ENCODE results near the gene CACNA2D4. TPM values are rescaled to one million over a fixed set of nuclear protein-coding genes. Genes with fewer than 3 reads are reported as not detected.

Gene CACNA2D4
- total RNA-seq, 1 donor from 2014 or later, result 5.9 TPM

- ATAC-seq, result no peak
- peak; percentile 51 for DNase-seq (ENCODE audit: low spot score)
These were observed 10.5 kb downstream of the CACNA2D4 start for GRCh38 chr12:1907652-1908611.

GRCh38 chr12:1906579-1906978, 11.9 kb downstream of the CACNA2D4 start:
- ATAC-seq, result no peak
- no peak for DNase-seq (ENCODE audit: low spot score)
- intact Hi-C loops (cut with DNase I), result no loop called here

More at GRCh38 chr12:1907652-1908611, 10.5 kb downstream of the CACNA2D4 start:
- intact Hi-C loops (cut with DNase I), result no loop called here

GRCh38 chr12:1904875-1905274, 13.6 kb downstream of the CACNA2D4 start:
- ATAC-seq, result no peak
- DNase-seq (ENCODE audit: low spot score), result no peak
- intact Hi-C loops (cut with DNase I), result loop anchor here (2.0 kb wide), 1 partner anchor 30 kb away; no protein-coding TSS in a partner anchor

DNA sequence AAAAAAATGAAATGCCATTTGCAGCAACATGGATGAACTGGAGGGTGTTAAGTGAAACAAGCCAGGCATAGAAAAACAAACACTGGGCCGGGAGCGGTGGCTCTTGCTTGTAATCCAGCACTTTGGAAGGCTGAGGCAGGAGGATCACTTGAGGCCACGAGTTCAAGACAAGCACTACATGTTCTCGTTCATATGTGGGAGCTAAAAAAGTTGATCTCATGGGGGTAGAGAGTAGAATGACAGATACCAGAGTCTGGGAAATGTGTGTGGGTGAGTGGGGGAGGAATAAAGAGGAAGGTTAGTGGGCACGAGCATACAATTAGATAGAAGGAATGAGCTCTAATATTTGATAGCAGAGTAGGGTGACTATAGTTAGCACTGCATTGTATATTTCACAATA, 21.5 kb downstream of the CACNA2D4 start:
- DNase-seq (ENCODE audit: low spot score) (no peak), ATAC-seq (no peak)
- intact Hi-C loops (cut with DNase I), result no loop called here

- DNase-seq (ENCODE audit: low spot score), result no peak
- no peak for ATAC-seq
- intact Hi-C loops (cut with DNase I), result no loop called here
These were observed 27.6 kb downstream of the CACNA2D4 start for GRCh38 chr12:1890810-1891209.

GRCh38 chr12:1890119-1890703, 28.2 kb downstream of the CACNA2D4 start:
- intact Hi-C loops (cut with DNase I), result no loop called here
- no peak for ATAC-seq
- no peak for DNase-seq (ENCODE audit: low spot score)

DNA sequence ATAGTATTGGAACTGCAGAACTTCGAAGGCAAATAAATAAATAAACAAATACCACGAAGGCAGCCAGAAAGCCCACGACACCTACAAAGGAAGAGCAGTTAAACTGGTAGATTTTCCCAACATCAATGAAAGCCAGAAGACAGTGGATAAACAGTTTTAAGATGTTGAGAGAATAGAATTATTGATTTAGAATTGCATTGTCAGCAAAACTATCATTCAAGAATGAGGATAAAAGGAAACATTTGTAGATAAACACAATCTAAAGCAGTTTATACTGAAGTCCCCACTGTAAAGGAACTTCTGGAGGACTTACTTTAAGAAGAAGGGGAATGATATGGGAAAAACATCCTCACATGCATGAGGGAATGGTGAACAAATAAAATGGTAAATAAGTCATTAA, 29.5 kb downstream of the CACNA2D4 start:
- ATAC-seq, result no peak
- intact Hi-C loops (cut with DNase I), result no loop called here
- DNase-seq (ENCODE audit: low spot score), result no peak

DNA sequence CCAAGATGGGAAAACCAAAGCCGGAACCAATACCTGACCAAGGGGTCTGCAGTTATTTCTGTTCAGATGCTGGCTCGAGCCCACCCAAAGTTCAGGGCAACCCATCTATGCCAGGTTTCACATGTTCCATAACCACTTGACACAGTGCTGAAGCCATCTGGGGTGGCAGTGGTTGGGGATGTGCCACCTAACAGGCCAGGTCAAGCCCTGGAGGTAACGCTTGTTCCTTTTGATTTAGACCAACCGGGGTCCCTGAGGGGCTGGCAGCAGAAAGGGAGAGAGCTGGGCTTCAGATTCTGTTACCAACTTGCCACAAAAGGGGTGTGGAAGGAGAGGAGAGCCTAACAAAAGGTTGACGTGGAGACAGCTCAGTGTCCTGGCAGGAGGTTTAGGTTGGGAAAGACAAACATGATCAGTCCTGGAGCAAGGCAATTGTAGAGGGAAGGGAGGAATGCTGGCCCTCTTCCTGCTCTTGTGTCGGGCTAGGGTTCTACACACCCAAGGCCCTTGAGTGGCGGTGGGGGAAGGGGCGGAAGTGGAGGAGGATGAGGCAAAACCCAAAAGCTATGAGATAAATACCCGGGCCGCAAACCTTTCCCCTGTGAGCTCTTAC, 31.9 kb downstream of the CACNA2D4 start:
- no peak for DNase-seq (ENCODE audit: low spot score)
- intact Hi-C loops (cut with DNase I), result no loop called here
- no peak for ATAC-seq

GRCh38 chr12:1885599-1886245, 32.7 kb downstream of the CACNA2D4 start:
- DNase-seq (ENCODE audit: low spot score) (no peak), ATAC-seq (no peak)
- intact Hi-C loops (cut with DNase I), result no loop called here

DNA sequence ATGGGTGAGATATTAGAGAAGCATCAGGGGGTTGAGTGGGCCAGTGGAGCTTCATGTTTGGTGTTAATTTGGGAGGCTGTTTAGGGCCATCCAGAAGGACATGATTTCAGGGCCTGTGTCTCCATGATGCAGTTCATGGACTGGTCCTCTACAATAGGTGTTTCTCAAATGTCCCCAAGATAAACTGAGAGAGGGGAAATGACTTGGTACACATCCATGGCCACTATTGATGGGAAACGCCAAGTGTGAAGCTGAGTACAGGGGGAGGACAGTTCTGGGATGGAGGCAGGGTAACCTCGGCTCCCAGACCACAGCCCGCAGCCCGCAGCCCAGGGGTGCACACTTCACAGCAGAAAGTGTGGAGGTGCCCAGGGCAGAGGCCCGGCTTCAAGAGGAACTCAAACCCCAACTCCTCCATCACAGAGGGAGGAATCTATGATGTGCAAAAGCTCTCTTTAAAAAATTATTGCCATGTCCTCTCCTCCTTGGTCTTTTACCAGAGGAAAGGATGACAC, 33.3 kb downstream of the CACNA2D4 start:
- intact Hi-C loops (cut with DNase I), result no loop called here
- DNase-seq (ENCODE audit: low spot score) (no peak), ATAC-seq (no peak)

DNA sequence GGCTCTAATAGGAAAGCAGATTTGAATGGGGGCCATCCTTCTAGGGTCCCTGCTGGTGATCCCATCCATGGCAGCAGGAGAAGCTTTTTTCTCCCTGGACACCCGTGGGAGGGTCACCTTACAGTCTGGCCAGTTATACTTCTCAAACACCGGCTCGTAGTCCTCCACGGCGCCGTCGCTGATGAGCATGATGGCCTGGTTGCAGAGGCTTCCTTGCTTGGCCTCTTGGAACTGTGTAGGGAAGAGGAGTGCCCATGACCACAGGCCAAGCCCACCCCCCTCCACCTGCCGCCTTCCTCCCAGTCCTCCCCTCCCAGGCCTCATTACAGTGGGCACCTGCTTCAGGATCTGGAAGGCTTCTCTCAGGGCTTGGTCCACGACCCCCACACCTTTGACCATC, 33.8 kb downstream of the CACNA2D4 start:
- intact Hi-C loops (cut with DNase I), result no loop called here
- DNase-seq (ENCODE audit: low spot score) (no peak), ATAC-seq (no peak)

DNA sequence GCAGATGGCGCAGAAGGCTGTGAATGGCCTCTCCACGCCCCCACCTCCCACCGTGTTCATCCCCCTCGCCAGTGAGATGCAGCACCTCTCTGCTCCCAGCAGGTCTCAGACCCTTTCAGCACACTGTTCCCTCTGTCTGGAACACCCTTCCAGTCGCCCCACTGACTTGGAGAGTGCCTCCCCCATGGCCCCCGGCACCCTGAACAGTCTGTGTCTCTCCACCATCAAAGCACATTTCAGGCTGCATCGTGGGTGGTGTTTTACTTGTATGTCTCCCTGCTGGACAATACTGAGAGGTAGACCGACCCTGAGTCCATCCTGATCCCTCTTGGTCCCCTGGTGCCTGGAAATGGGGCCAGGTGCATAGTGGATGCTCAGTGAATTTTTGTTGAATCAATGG, 34.9 kb downstream of the CACNA2D4 start:
- ATAC-seq (no peak), DNase-seq (ENCODE audit: low spot score) (no peak)
- intact Hi-C loops (cut with DNase I), result no loop called here

GRCh38 chr12:1882850-1883470, 35.5 kb downstream of the CACNA2D4 start:
- intact Hi-C loops (cut with DNase I), result no loop called here
- no peak for ATAC-seq
- DNase-seq (ENCODE audit: low spot score), result no peak

DNA sequence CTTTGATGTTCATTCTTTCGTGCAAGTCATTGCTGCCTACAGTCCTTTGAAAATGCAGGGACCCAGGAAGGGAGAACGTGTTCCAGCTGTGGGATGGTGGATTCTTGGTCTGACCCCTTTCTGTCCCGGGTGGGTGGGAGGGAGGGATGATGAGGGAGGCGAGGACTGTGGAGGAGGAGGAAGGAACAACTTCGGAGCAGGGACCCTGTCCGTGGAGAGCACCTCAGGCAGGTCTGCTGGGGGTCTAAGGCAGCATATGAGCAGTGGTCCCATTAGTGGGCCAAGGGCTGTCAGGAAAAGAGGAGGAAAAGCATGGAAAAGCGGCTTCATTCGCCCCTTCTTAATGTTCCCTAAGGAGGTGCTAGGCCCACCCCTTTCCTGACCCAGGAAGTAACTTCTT, 36.0 kb downstream of the CACNA2D4 start:
- ATAC-seq, result no peak
- intact Hi-C loops (cut with DNase I), result no loop called here
- DNase-seq (ENCODE audit: low spot score), result no peak

GRCh38 chr12:1881936-1882335, 36.5 kb downstream of the CACNA2D4 start:
- ATAC-seq (no peak), DNase-seq (ENCODE audit: low spot score) (no peak)
- intact Hi-C loops (cut with DNase I), result no loop called here

DNA sequence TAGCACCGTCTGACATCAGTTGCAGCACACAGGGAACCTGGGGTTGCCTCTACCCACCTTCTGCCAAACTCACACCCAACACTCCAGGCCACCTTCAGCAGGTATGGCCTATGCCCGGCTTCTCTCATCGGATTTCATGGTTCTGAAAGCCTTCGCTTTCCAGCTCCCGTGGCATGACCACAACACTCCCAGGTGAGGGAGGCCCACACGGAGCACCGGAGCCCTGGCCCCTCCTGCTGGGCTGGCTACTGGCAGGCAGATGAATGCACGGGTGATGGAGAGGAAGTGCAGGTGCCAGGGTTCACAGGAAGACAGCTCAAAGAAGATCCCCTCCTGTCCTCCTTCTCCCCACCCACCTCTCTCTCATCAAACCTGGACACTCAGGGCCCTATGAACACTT, 37.2 kb downstream of the CACNA2D4 start:
- no peak for ATAC-seq
- intact Hi-C loops (cut with DNase I), result no loop called here

DNA sequence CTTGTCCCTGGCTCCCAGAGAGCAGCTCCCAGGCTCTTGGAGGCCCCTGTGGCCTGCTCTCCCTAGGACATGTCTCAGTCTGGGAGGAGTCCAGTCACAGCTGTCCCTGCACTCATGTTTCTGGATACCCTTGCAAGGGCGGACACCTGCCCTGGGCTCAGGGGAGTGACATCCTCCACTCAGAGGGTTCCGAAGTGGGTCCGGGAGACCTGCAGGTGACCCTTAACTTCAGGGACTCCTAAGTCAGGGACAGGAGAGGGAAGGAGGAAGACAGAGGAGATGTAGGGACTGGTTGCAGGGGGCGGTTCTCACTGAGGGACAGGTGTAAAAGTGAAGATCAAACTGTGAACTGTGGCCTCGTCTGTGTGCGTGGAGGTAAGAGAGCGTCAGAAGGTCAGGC, 37.6 kb downstream of the CACNA2D4 start:
- intact Hi-C loops (cut with DNase I), result no loop called here
- DNase-seq (ENCODE audit: low spot score) (no peak), ATAC-seq (no peak)

More for the DNA sequence above, 37.2 kb downstream of the CACNA2D4 start:
- no peak for DNase-seq (ENCODE audit: low spot score)

- ATAC-seq (no peak), DNase-seq (ENCODE audit: low spot score) (no peak)
- intact Hi-C loops (cut with DNase I), result no loop called here
These were observed 38.2 kb downstream of the CACNA2D4 start for GRCh38 chr12:1880153-1880845.
